ENCODE data around the gene MSH5.

The MSH5 gene

GRCh38 chr6:31760790-31761189, 21.0 kb downstream of the MSH5 start:
- DNase-seq (ENCODE audit: low spot score) (no peak), ATAC-seq (ENCODE audit: low read depth) (no peak)
- Histone ChIP-seq H3K27ac (ENCODE audit: poor library complexity, severe bottlenecking) (no peak overlapping the region), H3K36me3 (ENCODE audit: low read depth) (peaks cover 28% of the 10 kb centered on the region), H3K4me3 (ENCODE audit: severe bottlenecking) (no peak overlapping the region), H3K27me3 (ENCODE audit: insufficient read depth, poor library complexity, severe bottlenecking) (no peaks in the 10 kb centered on the region), H3K9me3 (ENCODE audit: severe bottlenecking) (no peaks in the 10 kb centered on the region), H3K4me1 (ENCODE audit: insufficient read depth, poor library complexity, severe bottlenecking) (peaks cover 3% of the 10 kb centered on the region)
- TF ChIP-seq, protein P1, sequence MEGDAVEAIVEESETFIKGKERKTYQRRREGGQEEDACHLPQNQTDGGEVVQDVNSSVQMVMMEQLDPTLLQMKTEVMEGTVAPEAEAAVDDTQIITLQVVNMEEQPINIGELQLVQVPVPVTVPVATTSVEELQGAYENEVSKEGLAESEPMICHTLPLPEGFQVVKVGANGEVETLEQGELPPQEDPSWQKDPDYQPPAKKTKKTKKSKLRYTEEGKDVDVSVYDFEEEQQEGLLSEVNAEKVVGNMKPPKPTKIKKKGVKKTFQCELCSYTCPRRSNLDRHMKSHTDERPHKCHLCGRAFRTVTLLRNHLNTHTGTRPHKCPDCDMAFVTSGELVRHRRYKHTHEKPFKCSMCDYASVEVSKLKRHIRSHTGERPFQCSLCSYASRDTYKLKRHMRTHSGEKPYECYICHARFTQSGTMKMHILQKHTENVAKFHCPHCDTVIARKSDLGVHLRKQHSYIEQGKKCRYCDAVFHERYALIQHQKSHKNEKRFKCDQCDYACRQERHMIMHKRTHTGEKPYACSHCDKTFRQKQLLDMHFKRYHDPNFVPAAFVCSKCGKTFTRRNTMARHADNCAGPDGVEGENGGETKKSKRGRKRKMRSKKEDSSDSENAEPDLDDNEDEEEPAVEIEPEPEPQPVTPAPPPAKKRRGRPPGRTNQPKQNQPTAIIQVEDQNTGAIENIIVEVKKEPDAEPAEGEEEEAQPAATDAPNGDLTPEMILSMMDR (IDR thresholded peaks at IDR 0.05; ENCODE audit: poor library complexity, severe bottlenecking), result no peak

GRCh38 chr6:31761343-31761742, 21.5 kb downstream of the MSH5 start:
- Histone ChIP-seq H3K36me3 (ENCODE audit: low read depth) (peaks cover 28% of the 10 kb centered on the region), H3K27me3 (ENCODE audit: insufficient read depth, poor library complexity, severe bottlenecking) (no peaks in the 10 kb centered on the region), H3K4me1 (ENCODE audit: insufficient read depth, poor library complexity, severe bottlenecking) (peaks cover 3% of the 10 kb centered on the region), H3K27ac (ENCODE audit: poor library complexity, severe bottlenecking) (no peak overlapping the region), H3K9me3 (ENCODE audit: severe bottlenecking) (no peaks in the 10 kb centered on the region), H3K4me3 (ENCODE audit: severe bottlenecking) (no peak overlapping the region)
- ATAC-seq (ENCODE audit: low read depth) (no peak), DNase-seq (ENCODE audit: low spot score) (no peak)
- TF ChIP-seq, protein P1 (IDR thresholded peaks at IDR 0.05; ENCODE audit: poor library complexity, severe bottlenecking), result no peak

- Histone ChIP-seq H3K27me3 (ENCODE audit: insufficient read depth, poor library complexity, severe bottlenecking) (no peaks in the 10 kb centered on the region), H3K4me1 (ENCODE audit: insufficient read depth, poor library complexity, severe bottlenecking) (peaks cover 3% of the 10 kb centered on the region), H3K36me3 (ENCODE audit: low read depth) (peaks cover 28% of the 10 kb centered on the region), H3K27ac (ENCODE audit: poor library complexity, severe bottlenecking) (peak within 1 kb of the TSS; percentile 6), H3K9me3 (ENCODE audit: severe bottlenecking) (no peaks in the 10 kb centered on the region), H3K4me3 (ENCODE audit: severe bottlenecking) (no peak within 1 kb of the TSS)
- DNase-seq (ENCODE audit: low spot score) (no peak), ATAC-seq (ENCODE audit: low read depth) (no peak)
- TF ChIP-seq, protein P1 (IDR thresholded peaks at IDR 0.05; ENCODE audit: poor library complexity, severe bottlenecking), result no peak
These were observed 22.6 kb downstream of the MSH5 start, which contains the start of gene SAPCD1 for GRCh38 chr6:31762356-31762755. SAPCD1 (plus strand) TSS chr6:31762656; CDS start chr6:31763055, 399 bp downstream.

GRCh38 chr6:31762878-31763618, 23.2 kb downstream of the MSH5 start:
- ATAC-seq (ENCODE audit: low read depth) (peak; percentile 15; the same call in 1 of the 3 replicates), DNase-seq (ENCODE audit: low spot score) (no peak)
- no peaks in the 10 kb centered on the region for H3K9me3 ChIP-seq (ENCODE audit: severe bottlenecking)
- no peak overlapping the region for H3K4me3 ChIP-seq (ENCODE audit: severe bottlenecking)
- peaks cover 3% of the 10 kb centered on the region for H3K4me1 ChIP-seq (ENCODE audit: insufficient read depth, poor library complexity, severe bottlenecking)
- TF ChIP-seq, protein P1 (IDR thresholded peaks at IDR 0.05; ENCODE audit: poor library complexity, severe bottlenecking), result no peak
- H3K27me3 ChIP-seq (ENCODE audit: insufficient read depth, poor library complexity, severe bottlenecking), result no peaks in the 10 kb centered on the region
- peak overlapping the region; percentile 6 for H3K27ac ChIP-seq (ENCODE audit: poor library complexity, severe bottlenecking)
- H3K36me3 ChIP-seq (ENCODE audit: low read depth), result peaks cover 27% of the 10 kb centered on the region

- Histone ChIP-seq H3K4me3 (ENCODE audit: severe bottlenecking) (no peak overlapping the region), H3K27me3 (ENCODE audit: insufficient read depth, poor library complexity, severe bottlenecking) (no peaks in the 10 kb centered on the region), H3K36me3 (ENCODE audit: low read depth) (peaks cover 21% of the 10 kb centered on the region), H3K9me3 (ENCODE audit: severe bottlenecking) (no peaks in the 10 kb centered on the region), H3K4me1 (ENCODE audit: insufficient read depth, poor library complexity, severe bottlenecking) (peaks cover 3% of the 10 kb centered on the region), H3K27ac (ENCODE audit: poor library complexity, severe bottlenecking) (peak overlapping the region; percentile 6)
- TF ChIP-seq, protein P1 (IDR thresholded peaks at IDR 0.05; ENCODE audit: poor library complexity, severe bottlenecking), result no peak
- no peak for DNase-seq (ENCODE audit: low spot score)
- peak; percentile 68 for ATAC-seq (ENCODE audit: low read depth)
These were observed 23.8 kb downstream of the MSH5 start for GRCh38 chr6:31763619-31763940.

Measured in RWPE2 (cell line).